HEK293 (cell line): ENCODE data around the gene DCK.

Experiments
- CTCF ChIA-PET: fragments of 350-600 bp; formaldehyde crosslinking; extraction: SDS; loops from one replicate; lab custom pipeline; 2021; ENCODE audit warnings: antibody characterized with exemption; lab: Yijun Ruan, JAX
- POLR2A ChIA-PET: fragments of 300-600 bp; formaldehyde crosslinking; extraction: SDS; loops from one replicate; lab custom pipeline; 2020; ENCODE audit warnings: antibody characterized with exemption, inconsistent platforms; lab: Yijun Ruan, JAX
- H3K27ac ChIP-seq: fragments of 200-500 bp; sonication (Bioruptor generic); 2 replicates; pipeline ENCODE4 v1.5.1; 2014; ENCODE audit warnings: low read depth, low read length, control low read depth, inconsistent platforms; ENCODE audit errors: extremely low read depth
- H3K36me3 ChIP-seq, 2 experiments: fragments of 200-500 bp in 1 of 2; sonication (Bioruptor generic) in 1 of 2; 1 replicate in 1 of 2; 2 replicates in 1 of 2; pipeline ENCODE4 v1.5.1; 2014 to 2017; ENCODE audit warnings: inconsistent platforms in 2 of 2, low read length in 2 of 2; ENCODE audit not compliant: control insufficient read depth in 2 of 2, insufficient read depth in 1 of 2
- H3K4me1 ChIP-seq: fragments of 200-500 bp; sonication (Bioruptor generic); 2 replicates; pipeline ENCODE4 v1.5.1; 2014; ENCODE audit warnings: mild to moderate bottlenecking, low read length, inconsistent platforms; ENCODE audit not compliant: control insufficient read depth, insufficient read depth
- H3K4me3 ChIP-seq: 2 replicates; pipeline ENCODE4 v1.5.1; 2011; ENCODE audit warnings: low read depth, mild to moderate bottlenecking, control low read depth, low read length, moderate library complexity
- H3K9me3 ChIP-seq: fragments of 200-500 bp; sonication (Bioruptor generic); 2 replicates; pipeline ENCODE4 v1.5.1; 2014; ENCODE audit warnings: low read depth, low read length, inconsistent platforms; ENCODE audit not compliant: control insufficient read depth, insufficient read depth
- PRDM10 ChIP-seq: fragments of 450-650 bp; formaldehyde crosslinking; IDR thresholded peaks from 2 replicates; pipeline ENCODE4 v1.5.1; 2016; ENCODE audit warnings: missing biosample characterization, missing genetic modification characterization
- PRDM4 ChIP-seq: fragments of 450-650 bp; formaldehyde crosslinking; IDR thresholded peaks from 2 replicates; pipeline ENCODE4 v1.5.1; 2017; ENCODE audit warnings: missing biosample characterization, missing genetic modification characterization
- REPIN1 ChIP-seq: fragments of 450-650 bp; formaldehyde crosslinking; IDR thresholded peaks from 2 replicates; pipeline ENCODE4 v1.5.1; 2017; ENCODE audit warnings: missing biosample characterization, missing genetic modification characterization, low read depth
- SCRT2 ChIP-seq: fragments of 450-650 bp; formaldehyde crosslinking; IDR thresholded peaks from 2 replicates; pipeline ENCODE4 v1.5.1; 2016; ENCODE audit warnings: missing biosample characterization, missing genetic modification characterization
- YY1 ChIP-seq: fragments of 450-650 bp; formaldehyde crosslinking; IDR thresholded peaks from 2 replicates; pipeline ENCODE4 v1.5.1; 2018; ENCODE audit warnings: missing biosample characterization, missing genetic modification characterization
- ZBTB17 ChIP-seq: fragments of 450-650 bp; formaldehyde crosslinking; IDR thresholded peaks from 2 replicates; pipeline ENCODE4 v1.5.1; 2016; ENCODE audit warnings: missing biosample characterization, missing genetic modification characterization
- ZNF133 ChIP-seq: fragments of 450-650 bp; formaldehyde crosslinking; IDR thresholded peaks from 2 replicates; pipeline ENCODE4 v1.5.1; 2016; ENCODE audit warnings: missing biosample characterization, missing genetic modification characterization
- ZNF138 ChIP-seq: fragments of 450-650 bp; formaldehyde crosslinking; IDR thresholded peaks from 2 replicates; pipeline ENCODE4 v1.5.1; 2016; ENCODE audit warnings: missing biosample characterization, missing genetic modification characterization, borderline replicate concordance
- ZNF146 ChIP-seq: fragments of 450-650 bp; formaldehyde crosslinking; IDR thresholded peaks from 2 replicates; pipeline ENCODE4 v1.5.1; 2016; ENCODE audit warnings: missing biosample characterization, missing genetic modification characterization
- ZNF16 ChIP-seq: fragments of 450-650 bp; formaldehyde crosslinking; IDR thresholded peaks from 2 replicates; pipeline ENCODE4 v1.5.1; 2016; ENCODE audit warnings: low read depth, missing biosample characterization, missing genetic modification characterization
- ZNF19 ChIP-seq: fragments of 450-650 bp; formaldehyde crosslinking; IDR thresholded peaks from 2 replicates; pipeline ENCODE4; 2016; ENCODE audit warnings: missing biosample characterization, missing genetic modification characterization, low read depth
- ZNF571 ChIP-seq: fragments of 450-650 bp; formaldehyde crosslinking; IDR thresholded peaks from 2 replicates; pipeline ENCODE4 v1.5.0; 2017; ENCODE audit warnings: missing biosample characterization, missing genetic modification characterization
- ZNF600 ChIP-seq: fragments of 450-650 bp; formaldehyde crosslinking; IDR thresholded peaks from 2 replicates; pipeline ENCODE4 v1.5.1; 2016; ENCODE audit warnings: missing biosample characterization, missing genetic modification characterization
- ZNF629 ChIP-seq: fragments of 450-650 bp; formaldehyde crosslinking; IDR thresholded peaks from 2 replicates; pipeline ENCODE4 v1.5.1; 2017; ENCODE audit warnings: missing biosample characterization, missing genetic modification characterization
- ZNF677 ChIP-seq: fragments of 450-650 bp; IDR thresholded peaks from 2 replicates; pipeline ENCODE4 v1.5.0; 2018; ENCODE audit warnings: missing biosample characterization, mild to moderate bottlenecking, missing genetic modification characterization, moderate library complexity
- ZNF837 ChIP-seq: fragments of 450-650 bp; formaldehyde crosslinking; IDR thresholded peaks from 2 replicates; pipeline ENCODE4 v1.5.1; 2016; ENCODE audit warnings: missing biosample characterization, missing genetic modification characterization

The DCK gene

GRCh38 chr4:70992391-70992881 is 1.0 kb upstream of the DCK start:
- no peaks in the 10 kb centered on the region for H3K36me3 ChIP-seq
- H3K4me3 ChIP-seq, result peak overlapping the region; percentile 85
- no peak overlapping the region for H3K27ac ChIP-seq
- CTCF ChIA-PET, result no interaction called here
- H3K9me3 ChIP-seq, result no peaks in the 10 kb centered on the region
- H3K4me1 ChIP-seq, result no peaks in the 10 kb centered on the region
- POLR2A ChIA-PET, result interaction anchor here (1.9 kb wide), 1 partner anchor 91 kb away, joined by 16 read pairs; the partner anchor contains the start of gene MOB1B
- no peak for TF ChIP-seq PRDM4 (tag by site-specific recombination)
- 0 out of 2 replicates have a peak, but pooled peaks have one; percentile 16 for TF ChIP-seq PRDM10 (tag by site-specific recombination)
- no peak for TF ChIP-seq ZNF629 (tag by site-specific recombination)
- no peak for TF ChIP-seq SCRT2 (tag by site-specific recombination)
- TF ChIP-seq, all 188 proteins: peak for 1

GRCh38 chr4:70994069-70994366 is 569 bp downstream of the DCK start:
- H3K4me1 ChIP-seq, result no peaks in the 10 kb centered on the region
- no peaks in the 10 kb centered on the region for H3K9me3 ChIP-seq
- H3K4me3 ChIP-seq, result peak overlapping the region; percentile 85
- ChIA-PET POLR2A (interaction anchor here (0.6 to 1.9 kb wide), 6 partner anchors 16 to 157 kb away, joined by 3 to 16 read pairs (median 5); partner anchors contain the start of genes GRSF1 and MOB1B), CTCF (interaction anchor here (4.6 kb wide), 1 partner anchor 15 kb away, joined by 20 read pairs; no protein-coding TSS in a partner anchor)
- peaks cover 4 to 13% of the 10 kb centered on the region in 2 experiments; a peak in 2 of 3 replicates for H3K36me3 ChIP-seq
- TF ChIP-seq ZNF571 (tag by site-specific recombination) (no peak), ZNF837 (tag by site-specific recombination) (no peak), PRDM10 (tag by site-specific recombination) (peak; percentile 32; the same call in 1 of the 2 replicates)
- H3K27ac ChIP-seq, result peak overlapping the region; percentile 67

- H3K36me3 ChIP-seq, result peaks cover 4 to 16% of the 10 kb centered on the region in 2 experiments; a peak in 2 of 3 replicates
- ChIA-PET CTCF (interaction anchor here (4.6 kb wide), 1 partner anchor 15 kb away, joined by 20 read pairs; no protein-coding TSS in a partner anchor), POLR2A (interaction anchor here (1.9 kb wide), 1 partner anchor 93 kb away, joined by 16 read pairs; the partner anchor contains the start of gene MOB1B)
- TF ChIP-seq ZNF16 (no peak), ZNF133 (no peak), ZNF138 (tag by site-specific recombination) (no peak), ZNF19 (no peak), REPIN1 (no peak), ZBTB17 (tag by site-specific recombination) (no peak), ZNF600 (tag by site-specific recombination) (no peak), ZNF677 (tag by site-specific recombination) (no peak), ZNF146 (tag by site-specific recombination) (peak; percentile 98), YY1 (tag by site-specific recombination) (no peak)
These were observed 1.1 kb downstream of the DCK start for GRCh38 chr4:70994387-70995099.

More at GRCh38 chr4:70994387-70995099, 1.1 kb downstream of the DCK start:
- H3K4me1 ChIP-seq, result no peaks in the 10 kb centered on the region
- no peaks in the 10 kb centered on the region for H3K9me3 ChIP-seq
- peak overlapping the region; percentile 67; the same call in 1 of the 2 replicates for H3K27ac ChIP-seq
- peak overlapping the region; percentile 85 for H3K4me3 ChIP-seq
